ENCODE results near the gene CACNA1S. TPM values are rescaled to one million over a fixed set of nuclear protein-coding genes. Genes with fewer than 3 reads are reported as not detected.

The CACNA1S gene
- total RNA-seq, 2 experiments from 2014 or later = not detected

DNA sequence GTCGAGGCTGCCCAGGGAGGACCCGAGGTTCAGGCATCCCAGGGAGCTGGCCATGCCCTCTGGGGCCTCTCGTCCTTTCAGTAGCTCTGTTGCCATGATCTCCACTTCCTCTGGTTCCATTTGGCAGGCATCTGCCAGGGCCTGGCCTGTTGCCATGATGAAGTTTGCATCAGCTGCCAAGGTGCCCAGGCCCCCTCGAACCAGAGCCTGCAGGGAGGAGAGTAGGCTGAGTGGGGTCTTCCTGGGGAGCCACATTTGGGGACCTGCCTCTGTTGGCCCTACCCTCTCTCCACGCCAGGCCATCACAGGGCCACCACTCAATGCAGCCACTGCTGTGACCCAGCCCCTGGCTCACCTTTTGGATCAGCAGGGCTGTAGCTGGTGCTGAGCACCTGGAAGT lies 72.3 kb downstream of the CACNA1S start:
- ATAC-seq (ENCODE audit: poor library complexity) (no peak), DNase-seq (no peak)
- Mint-ChIP-seq H3K4me1 (ENCODE audit: low read depth) (peaks cover 6% of the 10 kb centered on the region), H3K27me3 (no peaks in the 10 kb centered on the region), H3K36me3 (ENCODE audit: low read depth) (no peaks in the 10 kb centered on the region), H3K27ac (no peak overlapping the region), H3K4me3 (no peak overlapping the region), H3K9me3 (no peaks in the 10 kb centered on the region)
- ChIA-PET POLR2A (interaction anchor here (1.7 kb wide), 1 partner anchor 17 kb away, joined by 3 read pairs; no protein-coding TSS in a partner anchor), CTCF (interaction anchor here (1.6 kb wide), 1 partner anchor 60 kb away, joined by 5 read pairs; no protein-coding TSS in a partner anchor)
- TF ChIP-seq, protein P1, sequence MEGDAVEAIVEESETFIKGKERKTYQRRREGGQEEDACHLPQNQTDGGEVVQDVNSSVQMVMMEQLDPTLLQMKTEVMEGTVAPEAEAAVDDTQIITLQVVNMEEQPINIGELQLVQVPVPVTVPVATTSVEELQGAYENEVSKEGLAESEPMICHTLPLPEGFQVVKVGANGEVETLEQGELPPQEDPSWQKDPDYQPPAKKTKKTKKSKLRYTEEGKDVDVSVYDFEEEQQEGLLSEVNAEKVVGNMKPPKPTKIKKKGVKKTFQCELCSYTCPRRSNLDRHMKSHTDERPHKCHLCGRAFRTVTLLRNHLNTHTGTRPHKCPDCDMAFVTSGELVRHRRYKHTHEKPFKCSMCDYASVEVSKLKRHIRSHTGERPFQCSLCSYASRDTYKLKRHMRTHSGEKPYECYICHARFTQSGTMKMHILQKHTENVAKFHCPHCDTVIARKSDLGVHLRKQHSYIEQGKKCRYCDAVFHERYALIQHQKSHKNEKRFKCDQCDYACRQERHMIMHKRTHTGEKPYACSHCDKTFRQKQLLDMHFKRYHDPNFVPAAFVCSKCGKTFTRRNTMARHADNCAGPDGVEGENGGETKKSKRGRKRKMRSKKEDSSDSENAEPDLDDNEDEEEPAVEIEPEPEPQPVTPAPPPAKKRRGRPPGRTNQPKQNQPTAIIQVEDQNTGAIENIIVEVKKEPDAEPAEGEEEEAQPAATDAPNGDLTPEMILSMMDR (IDR thresholded peaks at IDR 0.05) = no peak
- H3K27ac ChIP-seq (ENCODE audit: low read depth in 1 of 2, low read length in 2 of 2) = no peak overlapping the region
- H3K27me3 ChIP-seq (ENCODE audit: control insufficient read depth in 1 of 2, insufficient read depth in 2 of 2, low read length in 2 of 2) = no peaks in the 10 kb centered on the region
- intact Hi-C loops (cut with DNase I, micrococcal nuclease) = loop anchor here (5.0 to 10.0 kb wide), 4 partner anchors 72 to 1355 kb away; partner anchors contain the start of gene CACNA1S (in 1 of the 2)
- H3K36me3 ChIP-seq (ENCODE audit: insufficient read depth, low read length) = no peaks in the 10 kb centered on the region
- peaks cover 7% of the 10 kb centered on the region for H3K4me1 ChIP-seq (ENCODE audit: insufficient read depth, low read length)
- no peak overlapping the region for H3K4me3 ChIP-seq (ENCODE audit: low read length)
- H3K9me3 ChIP-seq (ENCODE audit: control insufficient read depth in 1 of 2, insufficient read depth in 1 of 2, low read length in 2 of 2) = no peaks in the 10 kb centered on the region

DNA sequence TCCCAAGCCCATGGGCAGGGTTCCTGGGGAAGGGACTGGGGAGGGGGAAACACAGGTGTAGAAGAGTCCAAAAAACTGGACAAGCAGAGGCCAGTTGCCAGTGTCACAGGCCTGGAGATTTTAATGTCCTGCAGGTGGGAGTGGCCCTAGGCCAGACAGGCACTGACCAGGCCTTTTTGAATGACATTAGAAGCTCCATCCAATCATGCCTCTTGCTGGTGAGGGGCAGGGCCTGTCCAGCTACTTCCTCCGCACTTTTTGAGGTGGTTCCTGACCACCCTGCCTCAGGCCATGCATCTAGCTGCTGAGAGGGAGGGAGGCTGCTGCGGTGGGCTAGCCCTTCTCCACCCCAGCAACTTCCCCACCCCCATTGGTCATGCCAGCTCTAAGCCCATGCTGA lies 72.8 kb downstream of the CACNA1S start:
- DNase-seq (no peak), ATAC-seq (ENCODE audit: poor library complexity) (no peak)
- POLR2A ChIA-PET = no interaction called here
- Mint-ChIP-seq H3K27ac (no peak overlapping the region), H3K9me3 (no peaks in the 10 kb centered on the region), H3K4me1 (ENCODE audit: low read depth) (peaks cover 6% of the 10 kb centered on the region), H3K36me3 (ENCODE audit: low read depth) (no peaks in the 10 kb centered on the region), H3K4me3 (no peak overlapping the region), H3K27me3 (no peaks in the 10 kb centered on the region)
- no peak overlapping the region for H3K4me3 ChIP-seq (ENCODE audit: low read length)
- no peaks in the 10 kb centered on the region for H3K36me3 ChIP-seq (ENCODE audit: insufficient read depth, low read length)
- H3K4me1 ChIP-seq (ENCODE audit: insufficient read depth, low read length) = peaks cover 7% of the 10 kb centered on the region
- no peaks in the 10 kb centered on the region for H3K9me3 ChIP-seq (ENCODE audit: control insufficient read depth in 1 of 2, insufficient read depth in 1 of 2, low read length in 2 of 2)
- CTCF ChIA-PET = interaction anchor here (1.0 to 1.6 kb wide), 2 partner anchors 60 to 68 kb away, joined by 4 to 5 read pairs; no protein-coding TSS in a partner anchor
- TF ChIP-seq, protein P1 (IDR thresholded peaks at IDR 0.05) = no peak
- H3K27me3 ChIP-seq (ENCODE audit: control insufficient read depth in 1 of 2, insufficient read depth in 2 of 2, low read length in 2 of 2) = no peaks in the 10 kb centered on the region
- no peak overlapping the region for H3K27ac ChIP-seq (ENCODE audit: low read depth in 1 of 2, low read length in 2 of 2)
- intact Hi-C loops (cut with DNase I, micrococcal nuclease) = no loop called here

DNA sequence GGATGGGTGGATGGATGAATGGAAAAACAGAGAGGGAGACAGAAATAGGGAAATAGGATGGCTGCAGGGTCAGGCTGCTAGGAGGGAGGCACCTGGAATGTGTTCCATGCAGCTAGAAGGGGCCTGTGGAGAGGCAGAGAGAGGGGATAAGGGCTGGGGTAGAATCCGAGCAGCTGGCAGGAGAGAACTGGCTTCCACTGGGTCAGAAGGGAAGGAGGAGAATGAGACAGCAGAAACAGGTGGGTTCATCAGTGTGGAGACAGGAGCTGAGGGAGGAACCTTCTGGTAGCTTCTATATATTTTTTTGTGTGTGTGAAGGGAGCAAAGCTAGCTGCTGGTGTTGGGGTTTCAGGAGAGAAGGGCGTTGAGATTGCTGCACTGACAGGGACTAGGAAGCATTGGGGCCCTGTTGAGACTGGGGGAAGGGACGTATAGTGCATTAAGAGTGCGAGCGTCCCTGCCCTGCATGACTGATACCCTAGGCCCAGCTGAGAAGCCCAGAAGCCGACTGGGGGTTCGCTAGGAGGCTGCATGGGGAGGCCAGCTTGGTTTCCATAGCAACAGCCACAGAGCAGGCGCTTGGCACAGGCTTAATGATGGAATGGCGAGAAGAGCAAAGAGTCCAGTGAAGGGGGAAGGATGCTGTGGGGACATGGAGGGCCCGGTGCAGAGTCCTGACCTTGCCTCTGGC lies 73.9 kb downstream of the CACNA1S start:
- H3K9me3 Mint-ChIP-seq = no peaks in the 10 kb centered on the region
- peaks cover 6% of the 10 kb centered on the region for H3K4me1 Mint-ChIP-seq (ENCODE audit: low read depth)
- Histone ChIP-seq H3K9me3 (ENCODE audit: control insufficient read depth in 1 of 2, insufficient read depth in 1 of 2, low read length in 2 of 2) (no peaks in the 10 kb centered on the region), H3K27me3 (ENCODE audit: control insufficient read depth in 1 of 2, insufficient read depth in 2 of 2, low read length in 2 of 2) (no peaks in the 10 kb centered on the region), H3K36me3 (ENCODE audit: insufficient read depth, low read length) (no peaks in the 10 kb centered on the region), H3K4me1 (ENCODE audit: insufficient read depth, low read length) (peaks cover 7% of the 10 kb centered on the region), H3K27ac (ENCODE audit: low read depth in 1 of 2, low read length in 2 of 2) (no peak overlapping the region), H3K4me3 (ENCODE audit: low read length) (no peak overlapping the region)
- H3K27ac Mint-ChIP-seq = no peak overlapping the region
- CTCF ChIA-PET = interaction anchor here (1.0 to 1.2 kb wide), 2 partner anchors 59 to 67 kb away, joined by 4 to 5 read pairs; no protein-coding TSS in a partner anchor
- TF ChIP-seq, protein P1 (IDR thresholded peaks at IDR 0.05) = no peak
- no peaks in the 10 kb centered on the region for H3K36me3 Mint-ChIP-seq (ENCODE audit: low read depth)
- no peak for ATAC-seq (ENCODE audit: poor library complexity)
- no peak for DNase-seq
- POLR2A ChIA-PET = no interaction called here
- intact Hi-C loops (cut with DNase I, micrococcal nuclease) = no loop called here
- no peak overlapping the region for H3K4me3 Mint-ChIP-seq
- H3K27me3 Mint-ChIP-seq = no peaks in the 10 kb centered on the region
